GM12873 (cell line): Measurements from ENCODE around the gene CAMK2G.

Source experiments
- TF ChIP-seq, protein P1 (sequence below): IDR thresholded peaks from 2 replicates; pipeline ENCODE4 v1.5.1; 2012; ENCODE audit warnings: low read depth, mild to moderate bottlenecking, moderate library complexity, low read length, control low read depth; ENCODE audit not compliant: insufficient read depth; ENCODE audit errors: missing control alignments

The CAMK2G gene

DNA sequence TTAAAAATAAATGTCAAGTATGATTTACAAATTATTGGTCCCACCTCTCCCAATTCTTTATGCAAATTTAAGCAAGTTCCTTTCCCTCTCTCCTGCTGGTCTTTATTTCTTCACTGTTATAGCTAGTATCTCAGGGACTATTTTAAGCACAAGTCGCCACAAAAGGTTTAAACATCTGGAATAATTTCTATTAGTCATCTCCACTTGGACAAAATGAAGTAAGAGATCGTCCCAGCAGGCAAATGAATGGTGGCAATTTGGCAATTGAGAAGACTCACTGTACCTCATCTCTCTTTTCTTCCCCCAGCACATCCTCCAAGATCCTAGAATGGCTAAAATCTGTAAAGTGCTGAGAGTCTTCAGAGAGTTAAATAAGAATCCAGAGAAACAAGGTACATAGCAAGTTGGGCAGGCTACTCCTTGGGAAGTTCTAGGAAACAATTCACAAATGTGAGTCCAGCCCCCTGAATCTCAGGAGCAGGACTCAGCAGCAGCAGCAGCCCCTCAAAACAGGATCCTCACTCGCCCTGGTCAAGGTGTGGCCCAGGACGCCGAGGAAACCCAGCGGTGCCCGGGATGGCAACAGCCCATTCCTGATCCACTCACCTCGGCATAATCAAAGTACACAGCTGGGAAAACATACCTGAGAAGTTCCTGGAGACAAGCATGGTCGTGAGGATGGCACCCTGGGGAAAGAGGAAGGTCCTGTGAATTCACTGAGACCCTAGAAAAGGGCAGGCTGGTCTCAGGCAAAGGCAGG lies 32.6 kb downstream of the CAMK2G start:
- TF ChIP-seq, protein P1, sequence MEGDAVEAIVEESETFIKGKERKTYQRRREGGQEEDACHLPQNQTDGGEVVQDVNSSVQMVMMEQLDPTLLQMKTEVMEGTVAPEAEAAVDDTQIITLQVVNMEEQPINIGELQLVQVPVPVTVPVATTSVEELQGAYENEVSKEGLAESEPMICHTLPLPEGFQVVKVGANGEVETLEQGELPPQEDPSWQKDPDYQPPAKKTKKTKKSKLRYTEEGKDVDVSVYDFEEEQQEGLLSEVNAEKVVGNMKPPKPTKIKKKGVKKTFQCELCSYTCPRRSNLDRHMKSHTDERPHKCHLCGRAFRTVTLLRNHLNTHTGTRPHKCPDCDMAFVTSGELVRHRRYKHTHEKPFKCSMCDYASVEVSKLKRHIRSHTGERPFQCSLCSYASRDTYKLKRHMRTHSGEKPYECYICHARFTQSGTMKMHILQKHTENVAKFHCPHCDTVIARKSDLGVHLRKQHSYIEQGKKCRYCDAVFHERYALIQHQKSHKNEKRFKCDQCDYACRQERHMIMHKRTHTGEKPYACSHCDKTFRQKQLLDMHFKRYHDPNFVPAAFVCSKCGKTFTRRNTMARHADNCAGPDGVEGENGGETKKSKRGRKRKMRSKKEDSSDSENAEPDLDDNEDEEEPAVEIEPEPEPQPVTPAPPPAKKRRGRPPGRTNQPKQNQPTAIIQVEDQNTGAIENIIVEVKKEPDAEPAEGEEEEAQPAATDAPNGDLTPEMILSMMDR: no peak

DNA sequence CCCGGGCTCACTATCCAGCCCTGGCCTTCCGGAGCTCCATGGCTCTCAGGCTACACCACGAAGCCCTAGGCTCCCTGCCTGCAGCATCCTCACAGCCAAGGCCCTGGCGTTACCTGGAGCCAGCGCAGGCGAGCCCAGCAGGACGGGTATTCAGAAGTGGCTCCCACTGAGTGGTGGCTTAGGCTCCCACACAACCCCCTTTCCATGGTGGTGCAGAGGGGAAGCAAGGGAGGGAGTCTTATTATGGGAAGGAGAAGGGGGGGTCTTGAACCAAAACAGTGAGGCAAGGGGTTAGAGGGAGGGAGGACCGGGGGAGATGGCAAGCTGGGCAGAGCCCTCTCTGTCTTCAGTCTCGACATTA lies 33.3 kb downstream of the CAMK2G start:
- TF ChIP-seq, protein P1: no peak

DNA sequence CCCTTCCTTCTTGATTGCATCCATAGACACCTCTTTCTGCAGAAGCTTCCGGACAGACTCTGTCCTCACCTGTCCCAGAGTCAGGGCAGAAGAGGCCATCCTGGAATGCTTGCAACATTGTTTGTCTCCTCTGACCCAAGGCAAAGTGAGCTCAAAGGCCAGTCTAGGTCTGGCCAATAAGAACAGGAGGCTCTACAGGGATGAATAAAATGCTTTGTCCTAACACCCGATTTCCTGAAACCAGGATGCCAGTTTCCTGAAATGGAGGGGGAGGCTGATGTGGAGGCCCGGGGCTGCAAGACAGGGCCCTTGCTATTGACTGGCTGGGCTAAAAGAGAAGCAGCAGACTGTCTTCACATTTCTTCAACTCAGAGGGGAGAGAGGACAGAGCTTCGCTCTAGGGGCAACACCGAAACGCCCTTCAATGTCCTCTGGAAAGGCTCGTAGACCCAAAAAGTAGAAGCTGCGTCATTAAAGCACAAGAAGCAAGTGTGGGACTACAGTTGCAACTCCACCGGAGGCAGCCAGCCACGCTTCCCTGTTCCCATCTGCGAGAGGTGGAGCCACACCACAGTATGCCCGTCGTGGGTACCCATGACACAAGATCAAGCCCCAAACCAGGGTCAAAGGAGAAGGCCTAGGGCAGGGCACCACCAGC lies 33.8 kb downstream of the CAMK2G start:
- TF ChIP-seq, protein P1: no peak

DNA sequence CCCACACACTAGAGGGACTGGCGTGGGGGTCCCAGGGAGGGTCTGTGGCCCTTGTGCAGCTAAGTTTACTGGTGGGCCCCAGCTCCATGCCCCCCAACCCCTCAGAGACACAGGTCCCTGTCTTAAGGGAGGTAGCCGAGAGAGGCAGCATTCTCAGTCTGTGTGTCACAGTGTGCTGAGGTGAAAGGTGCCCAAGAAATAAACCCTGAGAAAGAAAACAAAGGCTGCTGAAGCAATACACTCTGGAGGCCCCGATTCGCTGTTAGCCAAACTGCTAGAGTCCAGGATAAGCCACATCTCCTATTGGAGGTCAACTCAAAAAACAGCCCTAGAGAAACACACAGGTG lies 34.3 kb downstream of the CAMK2G start:
- TF ChIP-seq, protein P1: no peak

- TF ChIP-seq, protein P1: no peak
Observed at GRCh38 chr10:73839276-73839966, 34.9 kb downstream of the CAMK2G start.

DNA sequence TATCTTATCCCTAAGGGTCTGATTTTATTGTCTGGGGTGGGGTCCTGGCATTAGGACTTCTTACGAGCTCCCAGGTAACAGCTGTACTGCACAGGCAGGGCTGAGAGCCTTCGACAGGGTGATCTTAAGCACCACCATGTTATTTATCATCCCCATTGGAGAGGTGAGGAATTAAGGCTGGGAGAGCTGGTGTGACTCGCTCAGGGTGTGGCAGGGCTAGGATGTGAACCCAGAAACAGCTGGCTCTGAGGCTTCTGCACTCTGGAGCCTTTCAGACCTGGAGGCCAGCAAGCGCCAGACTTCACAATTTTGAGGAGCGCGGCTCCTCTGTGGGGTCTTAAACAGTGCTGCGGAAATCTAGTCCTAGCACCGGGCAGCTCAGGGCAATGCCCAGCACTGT lies 35.5 kb downstream of the CAMK2G start:
- TF ChIP-seq, protein P1: no peak

DNA sequence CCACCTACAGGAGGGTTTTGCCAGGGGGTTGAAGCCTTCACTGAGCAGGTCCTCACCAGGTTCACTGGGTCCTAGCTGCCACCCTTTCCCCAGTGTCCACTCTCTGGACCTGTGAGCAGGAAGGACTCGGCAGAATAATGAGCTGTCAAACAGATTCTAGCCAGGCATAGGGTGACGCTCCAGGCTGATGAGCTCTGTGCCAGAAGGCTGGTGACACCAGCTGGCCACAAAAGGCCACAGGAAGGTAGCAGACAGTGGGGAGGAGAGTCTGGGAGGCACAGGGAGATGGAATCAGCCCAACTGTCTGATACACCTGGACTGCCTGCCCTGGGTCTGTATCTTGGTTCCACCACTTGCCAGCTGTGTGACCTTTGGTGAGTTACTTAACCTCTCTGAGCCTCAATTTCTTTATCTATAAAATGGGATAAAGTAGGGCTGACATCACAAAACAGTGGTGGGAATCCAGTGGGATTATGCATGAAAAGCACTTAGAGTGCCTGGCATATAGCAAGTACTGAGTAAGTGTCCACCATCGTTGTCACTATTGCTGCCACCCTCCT lies 36.3 kb downstream of the CAMK2G start:
- TF ChIP-seq, protein P1: no peak
